HG03103 (cell line): ENCODE measurements around the gene SOX18.

ENCODE experiments used
- ATAC-seq: cut with Tn5 transposase; IDR thresholded peaks from one replicate; pipeline ENCODE4 v1.9.1; 2021; ENCODE audit warnings: low read depth; ENCODE audit not compliant: unreplicated experiment

SOX18 gene

GRCh38 chr20:64069209-64069613, 19.8 kb upstream of the SOX18 start:
- no peak for ATAC-seq

- ATAC-seq: no peak
Observed at GRCh38 chr20:64068386-64069208, 19.2 kb upstream of the SOX18 start.

- no peak for ATAC-seq
Observed at GRCh38 chr20:64067733-64068307, 18.4 kb upstream of the SOX18 start.

GRCh38 chr20:64067005-64067632, 17.7 kb upstream of the SOX18 start:
- no peak for ATAC-seq

GRCh38 chr20:64065974-64066343, 16.5 kb upstream of the SOX18 start:
- ATAC-seq: peak; percentile 36

- ATAC-seq: no peak
Observed at GRCh38 chr20:64065062-64065973, 15.9 kb upstream of the SOX18 start.

- no peak for ATAC-seq
Observed at GRCh38 chr20:64064145-64064698, 14.8 kb upstream of the SOX18 start.

- no peak for ATAC-seq
Observed at GRCh38 chr20:64063389-64064144, 14.1 kb upstream of the SOX18 start.

GRCh38 chr20:64062596-64063388, 13.4 kb upstream of the SOX18 start, which contains the start of gene TCEA2:
TCEA2 (plus strand) TSS chr20:64063198; CDS start chr20:64063313, 115 bp downstream.
- ATAC-seq: peak; percentile 68

- no peak for ATAC-seq
Observed at GRCh38 chr20:64062276-64062595, 12.8 kb upstream of the SOX18 start.

GRCh38 chr20:64058536-64058935, 9.1 kb upstream of the SOX18 start:
- ATAC-seq: no peak

- ATAC-seq: peak; percentile 52
Observed at GRCh38 chr20:64057628-64058498, 8.4 kb upstream of the SOX18 start.

- peak; percentile 15 for ATAC-seq
Observed at GRCh38 chr20:64056889-64057627, 7.6 kb upstream of the SOX18 start.

GRCh38 chr20:64056639-64056888, 7.1 kb upstream of the SOX18 start:
- ATAC-seq: no peak

- ATAC-seq: no peak
Observed at GRCh38 chr20:64055893-64056638, 6.6 kb upstream of the SOX18 start.

GRCh38 chr20:64055396-64055892, 6.0 kb upstream of the SOX18 start:
- no peak for ATAC-seq
